ENCODE results near the gene ACYP2.

GRCh38 chr2:54224997-54225396, 109.6 kb downstream of the ACYP2 start:
- TF ChIP-seq CTCF (IDR thresholded peaks at IDR 0.05) (no peak), POLR2A (IDR thresholded peaks at IDR 0.05) (no peak)
